GM21447 (cell line): ENCODE results near the gene SYT8.

ENCODE experiments used
- ATAC-seq: cut with Tn5 transposase; IDR thresholded peaks from one replicate; pipeline ENCODE4 v1.9.1; 2021; ENCODE audit not compliant: unreplicated experiment

SYT8 gene

DNA sequence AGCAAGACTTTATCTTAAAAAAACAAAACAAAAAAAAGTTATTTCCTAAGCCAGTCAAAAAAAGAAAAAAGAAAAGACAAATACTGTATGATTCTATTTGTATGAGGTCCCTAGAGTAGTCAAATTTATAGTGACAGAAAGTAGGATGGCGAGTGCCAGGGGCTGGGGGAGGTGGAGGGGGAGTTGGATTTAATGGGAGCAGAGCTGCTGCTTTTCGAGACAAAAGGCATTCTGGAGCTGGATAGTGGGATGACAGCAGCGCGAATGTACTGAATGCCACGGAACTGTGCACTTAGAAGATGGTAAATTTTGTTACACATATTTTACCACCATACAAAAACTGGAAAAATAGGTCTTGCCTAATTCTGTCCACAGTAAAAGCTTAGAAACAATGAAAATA is 17.8 kb upstream of the SYT8 start:
- no peak for ATAC-seq

DNA sequence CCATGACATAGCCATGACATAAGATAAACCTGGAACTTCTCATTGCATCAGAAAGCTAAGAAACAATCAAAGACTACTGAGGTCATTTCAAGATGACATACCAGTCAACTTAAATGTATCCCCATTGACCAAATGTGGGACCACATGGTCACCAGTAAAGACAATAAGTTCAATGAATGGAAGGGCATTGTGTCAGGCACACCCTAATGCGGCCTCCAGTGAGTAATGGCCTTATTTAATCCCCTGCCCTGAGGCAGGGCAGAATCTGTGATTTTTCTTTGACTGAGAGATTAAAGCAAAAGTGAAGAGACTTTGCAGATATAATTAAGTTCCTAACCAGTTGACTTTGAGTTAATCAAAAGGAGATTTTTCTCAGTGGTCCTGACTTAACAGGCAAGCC is 17.3 kb upstream of the SYT8 start:
- ATAC-seq, result no peak

DNA sequence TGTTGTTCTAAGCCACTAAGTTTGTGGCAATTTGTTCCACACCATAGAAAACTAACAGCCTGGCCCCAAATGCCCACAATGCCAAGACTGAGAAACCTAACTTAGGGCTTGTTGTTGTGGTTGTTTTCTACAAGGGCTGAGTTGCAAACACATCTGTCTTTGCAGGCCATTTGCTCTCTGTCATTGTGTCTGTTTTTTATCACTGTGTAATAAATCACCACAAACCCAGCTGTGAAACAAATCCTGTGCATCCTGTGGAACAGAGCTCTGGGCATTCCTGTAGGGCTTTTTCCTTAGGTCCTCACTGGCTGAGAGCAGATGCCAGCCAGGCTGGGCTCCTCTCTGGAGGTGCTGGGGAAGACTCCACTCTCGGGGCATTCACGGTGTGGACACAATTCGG is 15.7 kb upstream of the SYT8 start:
- ATAC-seq, result no peak

DNA sequence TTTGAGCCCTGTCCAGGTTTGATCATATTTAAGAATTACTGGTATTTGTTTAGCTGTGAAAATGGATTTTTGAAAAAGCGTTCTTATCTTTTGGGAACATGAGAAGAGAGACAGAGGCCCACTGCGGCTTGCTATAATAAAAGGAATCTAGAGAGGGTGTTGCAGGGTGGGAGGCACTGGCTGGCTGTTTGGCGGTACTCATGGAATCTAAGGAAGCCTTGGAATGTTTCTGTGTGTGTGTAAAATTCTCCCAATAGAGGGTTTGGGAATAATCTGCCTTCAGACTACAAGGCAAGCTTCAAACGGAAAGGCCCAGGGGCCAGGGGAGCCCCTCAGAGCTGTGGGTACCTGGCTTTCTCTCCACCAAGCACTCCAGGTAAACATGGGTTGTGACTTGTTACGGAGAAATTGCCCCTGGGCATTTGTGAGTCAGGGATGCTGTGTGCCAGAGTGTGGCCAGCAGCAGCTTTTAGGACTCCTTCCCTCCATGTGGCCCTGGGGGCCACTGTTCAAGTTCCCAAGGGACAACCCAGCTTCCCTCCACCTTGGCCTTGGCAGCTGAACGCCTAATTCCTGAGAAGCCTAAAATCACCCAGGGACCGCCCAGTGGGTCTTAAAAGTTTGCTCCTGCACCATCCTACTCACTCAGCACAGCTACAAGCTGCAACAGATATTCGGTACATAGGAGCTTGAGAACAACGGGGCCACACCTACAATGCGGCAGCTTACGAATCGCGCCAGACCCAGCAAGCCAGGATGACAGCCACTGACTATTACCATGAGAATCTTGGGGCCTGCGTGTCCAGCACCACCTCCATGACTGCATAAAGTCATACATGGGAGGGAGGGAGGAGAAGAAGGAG is 14.1 kb upstream of the SYT8 start:
- no peak for ATAC-seq

DNA sequence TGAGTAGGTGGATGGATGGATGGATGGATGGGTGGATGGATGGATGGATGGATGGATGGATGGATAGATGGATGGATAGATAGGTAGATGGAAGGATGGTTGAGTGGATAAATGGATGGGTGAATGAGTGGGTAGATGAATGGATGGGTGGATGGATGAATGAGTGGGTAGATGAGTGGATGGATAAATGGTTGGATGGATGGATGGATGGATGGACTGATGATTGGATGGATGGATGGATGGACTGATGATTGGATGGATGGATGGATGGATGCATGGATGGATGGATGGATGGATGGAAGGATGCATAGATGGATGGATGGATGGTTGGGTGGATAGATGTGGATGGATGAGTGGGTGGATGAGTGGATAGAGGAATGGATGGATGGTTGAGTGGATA is 13.2 kb upstream of the SYT8 start:
- ATAC-seq, result no peak

DNA sequence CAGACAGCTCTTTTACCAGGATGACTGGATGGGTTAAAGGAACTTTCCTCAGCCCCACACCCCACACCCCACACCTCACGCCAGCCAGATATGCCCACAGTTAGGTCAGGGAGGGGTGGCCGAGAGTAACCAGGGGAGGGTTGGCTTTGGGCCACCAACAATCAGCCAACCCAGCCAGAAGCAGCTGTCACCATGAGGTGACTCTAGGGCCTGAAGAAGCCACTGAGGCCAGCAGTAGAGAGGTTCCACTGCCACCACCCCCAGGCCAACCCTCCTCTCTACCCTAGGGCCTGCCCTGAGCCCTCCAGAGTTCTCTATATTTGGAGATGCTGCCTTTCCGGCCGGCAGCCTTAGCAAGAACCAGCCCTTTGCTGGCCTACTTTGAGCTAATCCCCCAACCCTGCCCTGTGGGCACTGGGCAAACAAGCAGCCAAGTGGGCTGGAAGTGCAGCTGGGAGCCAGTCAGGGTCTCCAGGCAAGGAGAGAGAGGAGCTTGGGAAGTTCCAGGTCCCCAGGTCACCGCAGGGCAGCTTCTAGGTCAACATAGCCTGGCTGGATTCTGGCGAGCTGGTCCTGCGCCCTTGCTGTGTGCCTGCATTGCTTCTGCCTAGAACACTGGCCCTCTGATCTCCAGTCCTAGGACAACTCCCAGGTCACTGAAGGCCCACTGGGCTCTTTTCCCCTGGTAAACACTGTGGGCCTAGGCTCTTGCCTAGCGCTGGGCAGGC is 12.0 kb upstream of the SYT8 start:
- no peak for ATAC-seq

DNA sequence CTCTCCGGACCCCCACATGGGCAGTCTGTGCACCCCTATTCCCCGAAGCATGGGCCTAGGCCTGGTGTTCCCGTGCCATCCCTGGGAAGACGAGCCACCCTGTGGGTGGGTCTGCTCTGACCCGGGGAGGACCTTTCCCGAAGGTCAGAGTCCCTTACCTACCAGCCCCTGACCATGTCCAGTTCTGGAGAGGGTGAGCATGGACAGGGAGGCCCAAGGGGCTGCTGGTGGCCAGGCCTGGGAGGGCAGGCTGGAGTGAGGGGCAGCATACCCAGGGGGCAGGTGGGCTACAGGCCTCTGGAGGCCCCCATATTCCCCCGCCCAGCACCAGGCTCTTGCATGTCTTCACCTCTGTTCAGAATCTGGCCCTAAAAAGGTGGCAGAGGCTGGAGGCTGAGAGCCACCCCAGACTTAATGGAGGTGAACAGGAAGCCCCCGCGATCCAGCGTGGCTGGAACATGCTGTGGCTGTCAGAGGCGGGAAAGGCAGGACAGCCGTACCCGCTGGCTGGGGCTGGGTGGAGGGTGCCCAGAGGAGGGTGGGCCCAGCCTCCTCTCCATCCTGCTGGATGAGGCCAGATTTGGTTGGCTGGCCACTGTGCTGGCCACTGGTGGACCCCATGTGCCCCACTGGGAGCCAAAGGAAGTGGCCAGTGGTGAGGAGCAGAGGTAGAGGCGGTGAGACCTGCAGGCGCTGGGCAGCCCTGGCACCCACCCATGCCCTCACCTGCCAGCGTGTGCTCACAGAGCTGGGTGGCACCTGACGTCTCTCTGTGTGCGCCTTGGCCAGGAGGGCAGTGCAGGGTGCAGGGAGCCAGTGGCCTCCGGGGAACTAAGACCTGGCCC is 11.2 kb upstream of the SYT8 start:
- ATAC-seq, result no peak

DNA sequence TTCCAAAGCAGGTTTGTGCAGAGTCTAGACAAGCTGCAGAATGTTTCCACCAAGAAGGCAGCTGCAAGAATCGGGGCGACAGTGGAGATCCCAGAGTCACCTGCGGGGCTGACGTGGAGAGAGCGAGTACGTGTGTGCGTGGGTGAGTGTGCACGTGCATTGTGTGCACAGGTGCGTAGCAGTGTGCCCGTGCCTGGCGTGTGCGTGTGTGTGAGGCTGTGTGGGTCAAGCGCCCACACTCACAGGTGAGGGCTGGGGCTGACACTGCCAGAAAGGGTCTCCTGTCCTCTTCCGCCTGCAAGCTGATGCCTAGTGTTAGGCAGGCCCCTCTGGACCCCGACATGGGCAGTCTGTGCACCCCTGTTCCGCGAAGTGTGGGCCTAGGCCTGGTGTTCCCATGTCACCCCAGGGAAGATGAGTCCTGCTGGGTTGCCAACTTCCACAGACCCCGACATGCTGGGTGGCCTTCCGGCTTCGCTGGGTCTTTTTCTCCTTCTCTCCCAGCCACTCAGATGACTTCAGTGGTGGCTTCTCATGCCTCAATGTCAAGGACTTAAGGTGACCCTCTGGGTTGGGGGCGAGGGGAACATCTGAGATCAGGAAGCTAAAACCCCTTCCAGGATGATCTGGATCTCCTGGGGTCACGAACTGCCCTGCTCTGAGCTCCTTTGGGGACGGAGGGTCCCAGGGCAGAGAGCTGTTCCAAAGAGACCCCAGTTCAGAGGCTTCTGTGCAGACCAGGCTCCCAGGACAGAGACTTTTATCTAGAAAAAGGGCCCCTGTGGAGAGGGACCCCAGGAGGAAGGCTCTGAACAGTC is 10.4 kb upstream of the SYT8 start:
- no peak for ATAC-seq

DNA sequence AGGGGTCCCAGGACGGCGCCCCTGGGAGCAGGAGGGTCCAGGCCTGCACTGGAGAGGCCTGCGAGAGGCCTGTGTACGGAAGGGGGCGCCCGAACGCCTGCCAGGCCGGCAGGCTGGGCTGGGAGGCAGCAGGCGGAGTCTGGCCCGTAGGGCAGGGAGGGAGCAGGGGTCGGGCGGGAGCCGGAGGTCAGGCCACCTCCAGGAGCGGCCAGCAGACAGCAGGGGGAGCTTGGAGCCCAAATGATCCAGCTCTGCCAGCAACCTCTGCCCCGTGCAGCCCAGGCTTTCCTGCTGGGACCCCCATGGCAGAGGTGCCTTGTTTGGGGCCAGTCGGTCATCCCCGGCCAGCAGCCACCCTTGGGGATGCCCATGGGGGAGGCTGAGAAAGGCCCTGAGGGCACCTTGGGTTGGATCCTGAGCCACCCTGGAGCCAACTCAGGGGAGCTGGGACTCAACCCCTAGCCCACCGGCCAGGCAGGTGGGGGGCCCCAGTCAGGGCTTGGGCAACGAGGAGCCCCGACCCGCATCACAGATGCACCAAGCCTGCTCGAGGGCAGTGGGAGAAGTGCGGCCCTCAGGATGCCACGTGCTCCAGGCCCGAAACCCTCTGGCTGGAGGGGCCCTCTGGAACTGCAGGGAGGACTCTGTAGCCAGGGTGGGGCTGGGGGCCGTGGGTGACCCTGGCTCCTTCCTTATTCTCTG is 9.6 kb upstream of the SYT8 start:
- no peak for ATAC-seq

DNA sequence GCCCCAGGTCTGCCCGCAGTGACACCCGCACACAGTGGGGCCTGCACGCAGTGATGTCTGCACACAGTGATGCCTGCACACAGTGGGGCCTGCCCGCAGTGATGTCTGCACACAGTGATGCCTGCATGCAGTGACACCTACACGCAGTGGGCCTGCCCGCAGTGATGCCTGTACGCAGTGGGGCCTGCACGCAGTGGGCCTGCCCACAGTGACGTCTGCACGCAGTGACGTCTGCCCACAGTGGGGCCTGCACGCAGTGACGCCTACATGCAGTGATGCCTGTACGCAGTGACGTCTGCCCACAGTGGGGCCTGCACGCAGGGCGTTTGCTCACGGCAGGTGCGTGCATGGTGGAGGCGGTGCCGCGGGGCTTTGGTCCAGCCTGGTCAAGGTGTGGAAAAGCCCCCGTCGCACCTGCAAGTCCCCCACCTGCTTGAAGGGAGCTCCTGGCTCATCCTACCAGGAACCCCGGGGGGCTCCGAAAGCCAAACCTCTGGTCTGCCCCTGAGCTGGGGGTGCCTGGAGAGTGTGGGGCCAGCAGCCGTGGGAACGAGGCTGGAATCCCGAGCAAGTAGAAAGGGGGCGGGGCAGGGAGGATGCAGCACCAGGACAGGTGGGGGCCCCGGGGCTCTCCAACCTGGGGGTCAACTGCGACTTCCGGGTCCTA is 8.9 kb upstream of the SYT8 start:
- ATAC-seq, result no peak

DNA sequence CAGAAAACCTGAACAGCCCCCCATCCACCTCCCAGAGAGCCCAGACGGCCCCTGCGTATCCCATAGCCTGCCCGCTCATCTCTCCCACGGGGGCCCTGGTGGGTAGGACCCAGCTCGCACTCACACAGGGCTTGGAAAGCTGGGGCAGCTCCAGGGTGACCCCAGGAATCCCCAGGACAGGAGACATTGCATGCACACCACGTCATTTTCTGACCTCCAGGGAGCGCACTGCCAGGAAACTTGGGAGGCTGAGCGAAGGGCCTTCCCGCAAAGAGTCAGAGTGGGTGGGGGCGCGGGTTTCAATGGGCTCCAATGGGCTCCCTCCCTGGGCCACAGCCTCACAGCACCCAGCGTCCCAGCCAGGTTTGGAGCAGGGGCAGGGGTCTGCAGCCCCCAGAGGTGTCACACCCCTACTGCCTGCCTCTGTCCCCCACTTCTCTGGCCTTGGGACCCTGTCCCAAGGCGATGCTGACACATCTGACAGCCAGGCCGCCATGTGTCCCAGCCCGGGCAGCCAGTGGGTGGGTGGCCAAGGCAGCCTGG is 8.2 kb upstream of the SYT8 start:
- no peak for ATAC-seq

DNA sequence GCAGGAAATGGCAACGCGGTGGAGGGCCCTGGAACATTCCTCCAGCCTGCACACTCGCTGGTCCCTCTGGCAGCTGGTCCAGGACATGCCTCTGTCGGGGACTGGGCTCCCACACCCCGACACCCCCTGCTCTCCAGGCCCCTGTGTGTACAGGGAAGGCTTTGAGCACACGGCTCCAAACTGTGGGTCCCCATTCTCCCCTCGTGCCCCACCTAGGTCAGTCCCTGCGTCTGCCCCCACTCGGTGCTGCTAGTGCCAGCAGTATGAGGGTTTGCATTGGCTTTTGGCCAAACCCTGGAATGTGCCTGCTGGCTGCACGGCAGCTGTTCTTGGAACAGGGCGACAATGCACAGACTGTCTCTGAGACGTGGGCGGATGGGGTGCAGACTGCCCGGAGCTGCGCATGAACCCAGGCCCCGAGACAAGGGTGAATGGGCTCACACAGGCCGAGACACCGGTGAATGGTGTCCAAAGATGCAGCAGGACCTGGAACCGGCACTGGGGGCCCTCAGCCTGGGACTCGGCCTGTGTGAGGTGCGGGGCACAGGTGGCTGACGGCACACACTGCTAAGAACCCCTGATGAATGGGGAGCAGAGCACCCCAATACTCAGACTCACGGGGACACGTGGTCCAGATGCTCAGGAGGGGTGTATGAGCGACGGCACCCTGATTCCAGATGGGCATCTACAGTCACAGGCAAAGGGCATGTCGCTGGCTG is 7.5 kb upstream of the SYT8 start:
- ATAC-seq, result no peak

DNA sequence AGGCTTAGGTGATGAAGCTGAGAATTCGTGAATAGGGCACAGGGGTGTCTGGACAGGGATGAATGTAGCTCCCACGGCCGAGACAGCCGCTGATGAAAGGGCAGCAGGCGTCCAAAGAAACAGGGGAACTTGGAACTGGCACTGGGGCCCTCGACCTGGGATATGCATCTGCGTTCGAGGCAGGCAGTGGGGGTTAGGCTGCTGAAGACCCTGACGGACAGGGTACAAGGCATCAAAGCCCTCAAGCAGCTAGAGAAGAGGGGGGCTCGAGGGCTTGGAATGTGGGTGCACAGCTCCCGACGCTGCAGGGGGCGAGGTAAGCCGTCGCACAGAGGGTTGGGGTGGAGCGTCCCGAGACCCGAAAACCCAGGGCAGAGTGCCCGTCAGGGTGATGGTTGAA is 6.9 kb upstream of the SYT8 start:
- ATAC-seq, result no peak

DNA sequence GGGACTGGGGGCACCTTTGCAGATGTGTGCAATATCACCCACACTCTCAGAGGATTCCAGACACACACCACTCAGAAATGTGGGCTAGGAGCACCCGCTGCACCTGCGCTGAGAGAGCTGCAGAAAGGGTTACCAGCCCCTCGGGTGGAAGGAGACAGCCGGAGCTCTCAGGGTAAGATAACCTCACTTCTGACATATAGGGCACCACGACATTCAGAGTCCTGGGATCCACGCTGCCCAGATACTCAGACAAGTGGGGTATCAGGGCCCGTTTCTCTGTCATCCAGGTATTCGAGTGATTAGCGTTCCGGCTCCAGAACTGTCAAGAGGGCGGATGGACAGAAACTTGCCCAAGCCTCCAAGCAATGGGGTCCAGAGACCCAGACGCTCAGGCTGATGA is 6.2 kb upstream of the SYT8 start:
- ATAC-seq, result no peak

DNA sequence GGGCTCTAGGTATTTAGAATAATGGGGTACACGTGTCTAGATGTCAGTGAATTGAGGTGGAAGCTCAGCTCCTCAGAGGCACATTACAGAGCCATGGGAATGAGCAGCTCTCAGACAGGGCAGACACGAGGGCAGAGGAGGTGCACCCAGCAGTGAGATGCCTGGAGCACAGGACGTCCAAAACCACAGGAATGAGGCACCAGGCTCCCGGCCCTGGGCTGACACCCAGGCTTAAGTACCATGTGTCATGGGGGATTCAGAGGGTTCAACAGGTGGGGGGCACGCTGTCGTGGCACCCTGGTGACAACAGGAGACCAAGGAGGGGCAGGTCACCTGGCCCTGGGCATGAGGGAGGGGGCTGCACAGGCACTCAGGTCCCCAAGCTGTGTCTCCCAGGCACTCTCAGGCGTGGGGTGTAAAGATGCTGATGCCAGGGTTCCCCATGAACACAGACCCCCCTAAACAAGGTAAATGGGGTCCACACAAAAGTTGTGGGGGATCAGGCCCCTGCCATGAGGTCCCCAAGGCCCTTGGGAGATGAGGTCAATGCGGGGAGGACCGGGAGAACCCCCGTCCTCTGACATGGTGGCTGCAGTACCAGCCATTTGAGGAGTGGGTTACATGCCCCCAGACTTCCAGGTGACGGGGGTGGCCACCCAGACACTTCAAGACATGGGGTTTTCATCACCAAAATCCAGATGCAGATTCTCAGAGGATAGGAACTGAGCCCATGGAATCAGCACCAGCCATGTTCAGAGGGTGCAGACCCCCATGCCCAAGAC is 5.6 kb upstream of the SYT8 start:
- ATAC-seq, result no peak

DNA sequence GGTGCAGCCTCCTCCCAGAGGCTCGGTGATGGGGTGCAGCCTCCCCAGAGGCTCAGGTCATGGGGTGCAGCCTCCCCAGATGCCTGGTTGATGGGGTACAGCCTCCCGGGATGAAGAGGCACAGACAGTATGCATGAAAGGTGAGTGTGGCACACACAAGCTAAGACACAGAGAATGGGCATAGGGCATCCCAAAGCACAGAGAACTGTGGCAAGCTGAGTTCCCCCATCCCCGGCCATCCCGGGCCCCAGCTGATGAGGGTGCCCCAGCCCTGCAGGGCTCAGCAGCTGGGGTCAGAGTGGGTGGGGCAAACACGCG is 4.8 kb upstream of the SYT8 start:
- no peak for ATAC-seq

DNA sequence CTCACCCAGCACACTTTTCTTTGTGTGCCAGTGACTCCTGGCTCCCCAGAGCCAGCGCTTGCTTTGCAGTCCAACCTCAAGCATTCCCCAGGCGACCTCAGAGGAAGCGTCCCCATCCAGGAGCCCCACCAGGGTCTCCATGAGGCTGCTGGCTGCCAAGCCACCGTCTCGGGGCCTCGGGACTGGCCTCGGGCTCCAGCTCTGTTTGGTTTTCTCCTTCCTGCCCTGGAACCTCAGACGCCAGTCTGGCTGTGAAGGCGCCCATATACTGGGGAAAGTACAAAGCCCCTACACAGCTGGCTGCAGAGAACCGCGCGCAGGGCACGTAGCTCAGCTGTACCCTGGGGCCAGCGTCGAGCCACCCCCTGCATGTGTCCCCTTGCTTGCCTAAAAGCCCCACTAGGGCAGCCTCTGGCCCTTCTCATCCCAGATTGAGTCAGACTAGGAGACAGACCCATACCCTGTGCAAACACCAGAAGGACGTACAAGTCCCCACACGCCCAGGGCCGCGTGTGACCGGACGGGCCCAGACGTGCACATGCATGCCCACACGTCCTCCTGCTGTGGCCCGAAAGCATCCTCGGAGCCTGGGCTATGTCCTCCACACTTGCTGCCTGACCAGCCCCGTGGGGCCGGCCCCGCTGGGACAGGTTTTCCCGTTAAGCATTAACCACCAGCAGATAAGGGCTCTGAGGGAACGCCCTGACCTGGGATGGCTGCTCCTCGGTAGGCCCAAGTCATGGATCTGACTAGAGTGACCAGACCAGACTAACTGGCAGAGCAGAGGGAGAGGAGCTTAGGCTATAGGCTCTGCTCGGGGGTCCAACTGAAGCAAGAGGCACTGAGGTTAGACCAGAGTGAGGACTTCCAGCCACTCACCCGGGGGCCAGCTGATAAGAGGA is 4.2 kb upstream of the SYT8 start:
- ATAC-seq, result no peak
